Stimulated activated CD4-positive, alpha-beta T cell treated with anti-CD3 and anti-CD28 coated beads, TNF-alpha, amount 100 ng/mL, for 1 hour (primary cell): ENCODE results near the gene POLR2E.
A peak's percentile ranks its signal among the peaks of the same experiment; 100 is the strongest.

ENCODE experiments used
- DNase-seq, 3 donors: peaks; one replicate each; pipeline ENCODE4 v3.0.0-alpha.2; 2020; ENCODE audit warnings: low read depth in 3 of 3, low spot score in 1 of 3

The POLR2E gene

DNA sequence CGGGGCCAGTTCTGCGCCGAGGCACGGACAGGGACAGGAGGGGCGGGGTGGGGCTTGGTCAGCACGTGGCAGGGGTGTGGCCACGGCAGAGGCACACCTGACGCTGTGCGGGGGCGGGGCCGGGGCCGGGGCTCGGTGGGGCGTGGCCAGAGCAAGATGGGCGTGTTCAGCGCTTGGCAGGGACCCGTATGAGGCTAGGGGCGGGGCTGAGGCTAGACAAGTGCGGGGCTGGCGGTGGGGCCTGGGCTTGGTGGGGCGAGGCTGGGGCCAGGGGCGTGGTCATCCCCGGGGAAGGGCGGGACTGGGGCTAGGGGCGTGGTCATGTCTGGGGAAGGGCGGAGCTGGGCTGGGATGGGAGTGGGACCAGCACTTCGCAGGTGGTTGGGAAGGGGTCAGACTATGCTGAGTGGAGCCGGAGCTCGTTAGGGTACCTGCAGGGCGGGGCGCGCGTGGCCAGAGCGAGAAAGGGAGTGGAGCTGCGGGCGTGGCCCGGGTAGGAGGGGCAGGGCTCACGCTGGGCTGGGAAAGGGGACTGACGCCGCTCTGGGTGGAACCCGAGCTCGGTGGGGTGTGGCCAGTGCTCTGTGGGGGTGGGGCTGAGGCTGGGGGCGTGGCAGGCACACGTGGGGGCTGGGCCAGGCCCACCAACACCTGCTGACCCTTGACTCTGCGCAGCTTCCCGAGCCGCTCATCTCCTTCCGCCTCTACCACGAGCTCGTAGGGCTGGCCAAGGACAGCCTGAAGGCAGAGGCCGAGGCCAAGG is 12.8 kb downstream of the POLR2E start:
- peak; percentile 58 to 76 (median 61) for DNase-seq

DNA sequence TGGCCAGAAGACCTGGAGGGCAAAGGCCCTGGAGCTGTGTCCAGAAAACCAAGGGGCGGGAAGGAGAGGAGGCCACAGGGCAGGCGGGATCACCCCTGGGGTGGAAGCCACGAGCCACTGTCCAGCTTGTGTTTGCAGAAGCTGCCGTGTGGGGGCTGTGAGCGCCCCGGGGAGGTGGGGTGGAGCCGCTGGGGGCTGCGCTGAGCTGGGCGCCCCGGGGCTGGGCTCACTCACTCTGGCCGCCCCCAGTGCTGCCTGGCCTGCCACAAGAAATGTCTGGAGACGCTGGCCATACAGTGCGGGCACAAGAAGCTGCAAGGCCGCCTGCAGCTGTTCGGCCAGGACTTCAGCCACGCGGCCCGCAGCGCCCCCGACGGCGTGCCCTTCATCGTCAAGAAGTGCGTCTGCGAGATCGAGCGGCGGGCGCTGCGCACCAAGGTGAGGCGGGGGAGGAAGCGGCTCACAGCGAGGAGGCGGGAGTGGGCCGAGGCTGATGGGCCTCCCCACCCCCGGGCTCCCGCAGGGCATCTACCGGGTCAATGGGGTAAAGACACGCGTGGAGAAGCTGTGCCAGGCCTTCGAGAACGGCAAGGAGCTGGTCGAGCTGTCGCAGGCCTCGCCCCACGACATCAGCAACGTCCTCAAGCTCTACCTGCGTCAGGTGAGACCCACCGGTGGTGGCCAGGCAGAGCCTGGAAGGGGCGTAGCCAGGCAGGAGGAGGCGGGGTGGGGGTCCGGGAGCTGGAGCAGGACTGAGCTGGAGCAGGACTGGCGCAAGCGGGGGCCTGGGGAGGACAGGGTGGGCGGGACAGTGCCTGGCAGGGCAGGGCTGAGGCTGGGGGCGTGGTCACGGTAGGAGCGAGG is 13.6 kb downstream of the POLR2E start:
- no peak for DNase-seq

DNA sequence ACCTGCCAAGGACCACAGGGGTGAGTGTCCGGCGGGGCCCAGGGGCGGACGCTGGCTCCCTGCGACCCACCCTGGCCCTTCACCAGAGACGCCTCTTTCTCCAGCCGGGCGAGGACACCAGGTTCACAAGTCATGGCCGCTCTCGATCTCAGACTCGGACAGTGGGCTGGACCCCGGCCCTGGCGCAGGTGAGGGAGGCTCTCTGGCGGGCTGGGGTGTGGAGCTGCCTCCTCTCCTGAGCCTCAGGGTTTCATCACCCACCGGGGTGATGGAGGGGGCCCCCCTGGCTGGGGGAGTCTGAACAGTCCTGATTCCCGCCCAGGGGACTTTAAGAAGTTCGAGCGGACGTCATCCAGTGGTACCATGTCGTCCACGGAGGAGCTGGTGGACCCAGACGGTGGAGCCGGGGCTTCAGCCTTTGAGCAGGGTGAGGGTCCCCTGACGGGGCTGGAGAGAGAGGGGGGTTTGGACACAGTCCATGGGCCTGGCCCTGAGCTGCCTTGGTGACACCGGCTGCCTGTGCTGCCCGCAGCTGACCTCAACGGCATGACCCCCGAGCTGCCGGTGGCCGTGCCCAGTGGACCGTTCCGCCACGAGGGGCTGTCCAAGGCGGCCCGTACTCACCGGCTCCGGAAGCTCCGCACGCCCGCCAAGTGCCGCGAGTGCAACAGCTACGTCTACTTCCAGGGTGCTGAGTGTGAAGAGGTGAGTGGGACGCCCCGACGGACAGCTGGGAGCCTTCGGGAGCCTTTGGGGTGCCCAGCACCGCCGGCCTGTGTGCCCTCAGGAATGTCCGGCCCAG is 14.6 kb downstream of the POLR2E start:
- DNase-seq, result no peak

DNA sequence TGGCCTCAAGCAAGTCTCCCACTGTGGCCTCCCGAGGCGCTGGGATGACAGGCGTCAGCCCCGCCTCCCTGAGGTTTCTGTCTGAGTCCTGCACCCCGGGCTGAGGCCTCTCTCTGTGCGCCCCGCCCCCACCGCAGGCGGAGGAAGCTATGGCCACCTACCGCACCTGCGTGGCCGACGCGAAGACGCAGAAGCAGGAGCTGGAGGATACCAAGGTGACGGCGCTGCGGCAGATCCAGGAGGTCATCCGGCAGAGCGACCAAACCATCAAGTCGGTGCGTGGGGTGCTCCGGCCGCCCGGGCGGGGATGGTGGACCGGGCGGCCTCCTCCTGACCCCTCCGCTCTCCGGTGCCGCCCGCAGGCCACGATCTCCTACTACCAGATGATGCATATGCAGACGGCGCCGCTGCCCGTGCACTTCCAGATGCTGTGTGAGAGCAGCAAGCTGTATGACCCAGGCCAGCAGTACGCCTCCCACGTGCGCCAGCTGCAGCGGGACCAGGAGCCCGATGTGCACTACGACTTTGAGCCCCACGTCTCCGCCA is 15.5 kb downstream of the POLR2E start:
- DNase-seq, result peak in 1 of 3 donors; percentile 60

DNA sequence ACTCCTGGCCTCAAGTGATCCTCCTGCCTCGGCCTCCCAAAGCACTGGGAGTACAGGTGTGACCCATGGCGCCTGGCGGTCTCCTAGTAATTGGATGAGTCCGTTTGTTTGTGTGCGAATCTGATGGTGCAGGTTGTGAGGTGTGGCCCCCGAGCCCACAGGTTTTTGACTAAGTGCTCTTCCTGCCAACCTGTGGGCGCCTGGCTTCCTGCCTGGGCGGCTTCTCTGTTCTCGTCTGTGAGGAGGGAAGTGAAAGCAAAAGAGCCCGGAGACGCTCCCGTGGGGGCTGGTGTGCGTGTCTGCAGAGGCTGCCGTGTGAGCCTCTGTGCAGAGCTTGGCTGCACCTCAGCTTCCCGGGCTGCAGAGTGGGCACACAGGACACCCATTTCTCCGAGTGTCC is 18.2 kb downstream of the POLR2E start:
- peak; percentile 74 to 89 (median 86) for DNase-seq

DNA sequence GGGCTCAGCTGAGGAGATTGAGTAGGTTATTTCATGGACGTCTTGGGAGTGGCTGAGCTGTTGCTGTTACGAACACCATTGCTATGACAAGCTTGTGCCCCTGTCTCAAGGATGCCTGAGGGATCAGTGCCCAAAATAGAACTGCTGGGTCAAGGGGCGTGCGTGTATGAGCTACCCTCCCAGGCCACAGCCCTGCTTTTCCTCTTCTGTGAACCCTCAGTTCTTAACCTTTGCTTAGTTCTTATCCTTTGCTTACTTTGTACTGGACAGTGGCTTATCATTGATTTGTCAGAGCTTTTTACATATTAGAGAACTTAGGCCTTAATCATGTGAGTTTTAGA is 19.2 kb downstream of the POLR2E start:
- no peak for DNase-seq

DNA sequence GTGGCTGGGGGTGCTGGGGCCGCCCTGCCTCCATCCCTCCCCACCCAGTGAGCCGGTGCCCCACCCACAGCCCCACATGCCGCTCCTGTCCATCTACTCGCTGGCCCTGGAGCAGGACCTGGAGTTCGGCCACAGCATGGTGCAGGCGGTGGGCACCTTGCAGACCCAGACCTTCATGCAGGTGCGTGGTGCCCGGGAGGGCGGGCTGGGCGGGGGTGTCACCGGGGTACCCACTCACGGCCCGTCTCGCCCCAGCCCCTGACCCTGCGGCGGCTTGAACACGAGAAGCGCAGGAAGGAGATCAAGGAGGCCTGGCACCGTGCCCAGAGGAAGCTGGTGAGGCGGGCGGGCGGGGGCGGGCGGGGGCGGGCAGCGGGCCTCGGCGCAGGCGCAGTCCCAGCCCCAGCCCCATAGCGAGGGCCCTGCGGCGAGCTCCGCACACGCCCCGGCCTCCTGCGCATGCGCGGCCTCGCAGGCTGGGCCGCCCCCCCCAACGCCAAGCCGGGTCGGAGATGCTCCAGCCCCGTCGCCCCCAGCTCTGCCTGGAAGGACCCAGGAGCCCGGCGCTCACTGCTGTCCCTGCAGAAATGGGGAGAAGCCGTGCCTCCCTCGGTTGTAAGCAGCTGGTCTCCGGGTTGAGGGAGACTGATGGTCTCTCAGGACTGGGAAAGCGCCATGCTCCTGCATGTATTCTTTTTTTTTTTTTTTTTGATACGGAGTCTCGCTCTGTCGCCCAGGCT is 20.5 kb downstream of the POLR2E start:
- DNase-seq, result peak; percentile 80 to 95 (median 95)

DNA sequence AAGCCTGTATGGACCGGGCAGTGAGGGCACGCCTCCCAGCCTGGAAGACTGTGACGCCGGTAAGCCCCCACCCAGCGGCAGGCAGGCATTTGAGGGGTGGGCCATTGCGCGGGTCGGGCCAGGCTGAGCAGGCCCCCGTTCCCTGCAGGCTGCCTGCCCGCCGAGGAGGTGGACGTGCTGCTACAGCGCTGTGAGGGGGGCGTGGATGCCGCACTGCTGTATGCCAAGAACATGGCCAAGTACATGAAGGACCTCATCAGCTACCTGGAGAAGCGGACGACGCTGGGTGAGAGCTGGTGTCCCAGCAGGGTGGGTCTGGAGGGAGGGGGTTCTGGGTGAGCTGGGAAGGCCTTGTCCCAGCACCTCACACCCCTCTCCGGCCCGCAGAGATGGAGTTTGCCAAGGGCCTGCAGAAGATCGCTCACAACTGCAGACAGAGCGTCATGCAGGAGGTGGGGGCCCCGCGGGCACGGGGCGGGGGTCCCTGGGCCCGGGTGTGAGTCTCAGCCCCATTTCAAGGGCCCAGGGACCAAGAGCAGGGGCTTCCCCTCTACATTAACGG is 21.1 kb downstream of the POLR2E start:
- DNase-seq, result no peak

DNA sequence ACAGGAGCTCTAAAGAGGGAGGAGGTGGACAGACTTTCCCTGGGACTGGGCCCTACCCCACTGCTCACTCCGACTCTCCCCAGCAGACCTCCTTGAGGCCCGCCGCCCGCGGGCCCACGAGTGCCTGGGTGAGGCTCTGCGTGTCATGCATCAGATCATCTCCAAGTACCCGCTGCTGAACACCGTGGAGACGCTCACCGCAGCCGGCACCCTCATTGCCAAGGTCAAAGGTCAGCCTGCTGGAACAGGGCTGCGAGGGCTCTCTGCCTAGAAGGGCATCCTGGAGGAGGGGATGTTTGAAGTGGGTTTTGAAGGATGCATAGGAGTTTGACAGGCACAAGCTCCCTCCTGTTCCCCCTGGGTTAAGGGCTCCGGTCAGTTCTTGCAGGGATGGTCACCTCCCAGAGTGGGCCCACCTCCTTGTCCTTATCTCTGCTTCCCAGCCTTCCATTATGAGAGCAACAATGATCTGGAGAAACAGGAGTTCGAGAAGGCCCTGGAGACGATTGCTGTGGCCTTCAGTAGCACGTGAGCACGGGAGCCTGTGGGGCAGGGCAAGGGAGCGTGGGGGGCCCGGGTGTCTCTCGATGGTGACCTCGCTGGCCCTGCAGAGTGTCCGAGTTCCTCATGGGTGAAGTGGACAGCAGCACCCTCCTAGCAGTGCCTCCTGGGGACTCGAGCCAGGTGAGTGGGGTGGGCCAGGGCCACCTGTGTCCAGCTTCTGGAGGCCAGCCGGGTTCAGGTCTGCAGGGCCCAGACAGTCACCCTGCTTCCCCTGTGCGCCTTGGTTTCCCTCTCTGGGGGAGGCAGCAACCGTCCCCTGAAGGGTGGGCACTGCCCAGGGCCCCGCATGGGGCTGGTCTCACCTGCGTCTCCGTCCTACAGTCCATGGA is 21.9 kb downstream of the POLR2E start:
- DNase-seq, result no peak

DNA sequence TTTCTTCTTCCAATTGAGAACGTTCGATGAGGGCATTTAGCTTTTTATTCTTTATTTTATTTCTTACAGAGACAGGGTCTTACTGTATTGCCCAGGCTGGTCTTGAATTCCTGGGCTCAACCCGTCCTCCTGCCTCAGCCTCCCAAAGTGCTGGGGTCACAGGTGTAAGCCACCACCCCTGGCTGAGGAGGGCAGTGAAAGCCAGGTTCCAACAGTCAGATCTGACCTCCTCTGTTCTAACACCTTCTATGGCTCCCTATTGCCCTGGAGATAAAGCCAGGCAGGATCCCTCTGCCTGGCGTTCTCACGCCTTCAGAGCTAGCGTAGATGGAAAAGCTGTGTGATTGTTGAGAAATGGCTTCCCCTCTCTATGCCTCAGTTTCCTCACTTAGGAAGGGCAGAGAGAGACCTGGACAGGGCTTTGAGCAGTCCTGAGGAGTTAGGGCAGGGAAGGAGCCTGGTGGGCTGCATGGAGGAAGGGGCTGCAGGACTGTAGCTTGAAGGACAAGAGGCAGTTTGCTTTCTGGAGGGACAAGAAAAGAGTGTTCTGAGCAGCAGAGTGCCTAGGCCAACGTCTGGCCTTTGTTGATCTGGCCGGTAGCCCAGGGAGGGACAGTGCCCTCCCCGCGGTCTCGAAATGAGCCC is 22.7 kb downstream of the POLR2E start:
- DNase-seq, result no peak

DNA sequence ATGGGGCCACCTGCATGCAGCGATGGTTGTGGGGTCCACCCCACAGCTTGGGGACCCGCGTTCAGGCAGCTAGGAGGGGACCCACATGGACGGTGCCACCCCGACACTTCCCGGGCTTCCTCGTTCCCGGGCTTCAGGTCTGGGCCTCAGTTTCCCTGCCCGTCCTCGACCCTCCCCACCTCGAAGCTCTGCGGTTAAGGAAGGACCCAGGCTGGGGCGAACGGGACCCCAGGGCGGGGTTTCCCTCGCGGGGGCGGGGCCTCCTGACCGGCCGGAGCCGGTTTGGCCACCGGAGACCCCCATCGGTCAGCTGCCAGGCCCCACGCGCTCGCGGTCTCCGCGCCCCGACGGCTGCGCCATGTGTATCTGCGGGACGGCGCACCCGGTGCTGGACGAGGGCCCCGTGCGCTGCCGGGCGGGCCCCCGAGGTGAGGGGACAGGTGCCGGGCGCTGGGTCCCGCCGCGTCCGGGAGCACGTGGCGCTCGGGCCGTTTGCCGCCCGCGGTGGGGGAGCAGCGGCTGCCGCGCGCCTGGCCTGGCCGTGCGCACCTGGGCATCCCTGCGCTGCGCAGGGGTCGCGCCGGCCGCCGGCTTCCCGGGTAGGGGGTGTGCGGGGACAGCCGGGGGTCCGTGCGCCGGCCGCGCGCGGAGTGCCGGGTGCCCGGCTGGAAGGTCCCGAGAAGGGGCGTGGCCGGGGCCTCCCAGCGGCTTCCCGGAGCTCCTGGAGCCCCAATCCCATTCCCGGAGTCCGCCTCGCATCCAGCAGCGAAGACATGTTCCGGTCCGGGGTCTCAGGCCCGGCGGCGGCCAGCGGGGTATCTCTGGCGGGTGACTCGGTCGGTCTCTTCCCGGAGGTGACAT is 24.0 kb downstream of the POLR2E start:
- no peak for DNase-seq

DNA sequence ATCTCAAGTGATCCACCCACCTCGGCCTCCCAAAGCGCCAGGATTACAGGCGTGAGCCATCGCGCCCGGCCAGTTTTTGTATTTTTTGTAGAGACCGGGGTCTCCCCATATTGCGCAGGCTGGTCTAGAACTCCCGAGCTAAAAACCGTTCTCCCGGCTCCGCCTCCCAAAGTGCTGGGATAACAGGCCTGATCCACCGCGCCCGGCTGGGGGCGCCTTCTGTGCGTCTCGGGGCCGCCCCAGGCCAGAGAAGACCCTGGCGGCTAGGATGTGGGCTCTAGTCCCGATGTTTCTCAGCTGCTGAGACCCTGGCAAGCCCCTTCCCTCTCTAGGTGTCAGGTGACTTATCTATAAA is 24.6 kb downstream of the POLR2E start:
- no peak for DNase-seq

DNA sequence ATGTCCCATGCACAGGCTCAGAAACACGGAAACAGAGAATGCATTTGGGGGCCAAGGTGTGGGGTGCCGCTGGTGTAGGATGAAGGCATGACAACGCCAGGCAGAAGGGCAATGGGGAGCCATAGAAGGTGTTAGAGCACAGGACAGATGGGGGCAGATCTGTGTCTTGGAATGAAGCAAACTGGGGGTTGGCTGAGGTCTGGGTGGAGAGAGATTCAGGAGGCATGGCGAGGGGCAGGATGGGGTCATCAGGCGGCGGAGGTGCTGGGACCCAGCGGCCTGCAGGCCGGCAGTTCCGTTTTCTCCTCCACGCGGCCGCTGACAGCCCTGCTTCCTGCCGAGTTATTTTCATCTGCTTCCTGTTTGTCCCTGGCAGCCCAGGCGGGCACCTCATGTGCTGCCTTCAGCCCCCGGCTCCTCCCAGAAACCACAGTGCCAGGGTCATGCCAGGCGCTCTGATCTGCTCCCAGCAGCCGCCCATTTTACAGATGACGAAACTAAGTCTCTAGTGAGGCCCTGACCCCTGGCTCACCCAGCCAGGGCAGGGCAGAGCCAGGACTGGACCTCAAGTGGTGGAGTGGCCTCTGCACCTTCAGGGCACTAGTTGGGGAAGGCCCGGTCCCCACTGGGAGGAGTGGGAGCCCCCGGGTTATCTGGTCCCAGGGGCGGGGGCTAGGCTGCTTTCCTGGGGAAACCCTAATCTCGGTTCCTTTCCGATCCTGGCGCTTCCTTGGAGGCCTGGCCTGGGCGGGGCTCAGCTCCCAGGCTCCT is 26.0 kb downstream of the POLR2E start:
- DNase-seq, result peak in 1 of 3 donors; percentile 47

DNA sequence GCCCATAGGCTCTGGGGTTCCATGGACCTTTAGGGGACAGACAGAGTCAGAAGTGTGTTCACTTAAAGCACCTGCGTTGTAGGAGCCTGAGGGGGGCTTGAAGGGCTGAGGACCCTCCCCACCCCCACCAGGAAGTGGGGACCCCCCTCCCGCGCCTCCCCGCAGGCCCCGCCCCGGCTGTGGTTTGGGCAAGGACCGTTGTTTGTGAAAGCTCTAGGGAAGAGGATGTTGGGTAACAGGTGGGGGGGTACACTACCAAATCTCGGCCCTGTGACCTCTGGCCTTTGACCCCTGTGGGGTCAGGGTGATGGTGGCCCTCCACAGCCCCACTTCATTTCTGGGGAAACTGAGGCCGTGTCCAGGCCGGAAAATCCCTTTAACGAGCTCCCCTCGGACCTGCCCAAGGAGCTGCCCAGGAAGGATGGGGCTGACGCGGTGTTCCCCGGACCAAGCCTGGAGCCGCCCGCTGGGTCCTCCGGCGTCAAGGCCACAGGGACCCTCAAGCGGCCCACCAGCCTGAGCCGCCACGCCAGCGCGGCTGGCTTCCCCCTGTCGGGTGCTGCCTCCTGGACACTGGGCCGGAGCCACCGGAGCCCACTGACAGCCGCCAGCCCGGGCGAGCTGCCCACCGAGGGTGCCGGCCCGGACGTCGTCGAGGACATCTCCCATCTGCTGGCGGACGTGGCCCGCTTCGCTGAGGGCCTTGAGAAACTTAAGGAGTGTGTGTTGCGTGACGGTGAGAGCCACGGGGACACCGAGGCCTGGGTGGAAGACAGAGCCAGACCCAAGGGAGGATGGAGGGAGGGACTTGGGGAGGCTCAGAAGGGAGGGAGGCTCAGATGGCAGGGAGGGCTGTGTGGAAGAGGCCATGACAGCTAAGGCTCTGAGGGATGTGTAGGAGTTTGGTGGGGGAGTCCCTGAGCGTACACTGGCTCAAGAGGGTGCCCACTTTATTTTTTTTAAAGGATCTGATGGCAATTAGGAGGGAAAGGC is 26.9 kb downstream of the POLR2E start:
- peak in 1 of 3 donors; percentile 58 for DNase-seq

DNA sequence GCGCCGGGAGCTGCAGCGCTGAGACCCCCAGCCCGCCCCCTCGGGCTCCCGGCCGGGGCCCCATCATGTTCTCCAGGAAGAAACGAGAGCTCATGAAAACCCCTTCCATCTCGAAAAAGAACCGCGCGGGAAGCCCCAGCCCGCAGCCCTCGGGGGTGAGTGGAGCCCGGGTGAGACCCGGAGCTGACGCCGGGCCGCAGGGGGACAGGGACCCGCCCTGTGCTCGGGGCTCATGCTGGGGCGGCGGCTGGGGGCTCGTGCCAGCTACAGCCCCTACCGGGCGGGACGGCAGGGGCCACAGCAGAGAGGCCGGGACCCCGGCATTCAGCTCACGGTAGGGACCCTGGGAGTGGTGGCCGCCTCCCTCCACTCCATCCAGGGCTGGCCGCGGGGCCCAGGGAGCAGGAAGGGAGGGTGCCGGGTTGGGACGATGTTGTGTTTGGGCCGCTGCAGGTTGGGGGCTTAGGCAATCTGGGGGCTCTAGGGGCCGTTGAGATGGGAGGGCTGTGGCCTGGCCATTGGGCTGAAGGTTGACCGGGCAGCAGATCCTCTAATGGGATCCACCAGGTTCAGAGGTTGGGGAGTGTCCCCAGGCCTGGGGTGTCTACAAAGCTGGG is 27.7 kb downstream of the POLR2E start:
- peak in 1 of 3 donors; percentile 40 for DNase-seq
